A549 (cell line): ENCODE measurements around the gene FAM149B1. TPM values are rescaled to one million over a fixed set of nuclear protein-coding genes. Genes with fewer than 3 reads are reported as not detected.

Experiments
- ATAC-seq, 2 experiments: fragments of 200-7000 bp in 1 of 2; fragments of >200 bp in 1 of 2; cut with Nextera tagmentation in 1 of 2; cut with Tn5 transposase in 1 of 2; 3 replicates each; pipeline versions ENCODE4 v1.8.0 to v1.9.1; 2018 to 2020; ENCODE audit warnings: mild to moderate bottlenecking in 1 of 2, moderate library complexity in 1 of 2
- CTCF ChIA-PET: fragments of 300-600 bp; sonication (Branson Sonifier 250); formaldehyde crosslinking; extraction: SDS; loops from one replicate; lab custom pipeline; 2021; ENCODE audit warnings: antibody characterized with exemption, inconsistent platforms; lab: Yijun Ruan, JAX
- POLR2A ChIA-PET: fragments of 350-600 bp; formaldehyde crosslinking; extraction: SDS; loops from one replicate; lab custom pipeline; 2021; ENCODE audit warnings: antibody characterized with exemption, inconsistent platforms; lab: Yijun Ruan, JAX
- DNase-seq, 2 experiments: peaks; one replicate each; pipeline versions ENCODE4 v3.0.0 to v3.0.0-alpha.2; 2011 to 2016; ENCODE audit warnings: low read depth in 1 of 2, low spot score in 1 of 2
- FAIRE-seq: peaks from 2 replicates; lab custom pipeline; 2011; peaks lifted over from hg19 to GRCh38; lab: Jason Lieb, UNC
- H3K27ac ChIP-seq, 2 experiments: fragments of >200 bp; sonication (Bioruptor Twin); formaldehyde crosslinking; 3 replicates each; pipeline ENCODE4 v1.5.1; 2016 to 2017
- H3K4me1 ChIP-seq: fragments of >200 bp; sonication (Bioruptor Twin); formaldehyde crosslinking; 3 replicates; pipeline ENCODE4 v1.6.1; 2016
- H3K4me2 ChIP-seq: fragments of >200 bp; sonication (Bioruptor Twin); formaldehyde crosslinking; 3 replicates; pipeline ENCODE4 v1.6.1; 2016
- H3K4me3 ChIP-seq: fragments of >200 bp; sonication (Bioruptor Twin); formaldehyde crosslinking; 3 replicates; pipeline ENCODE4 v1.5.1; 2016
- H3K9me3 ChIP-seq: fragments of >200 bp; sonication (Bioruptor Twin); formaldehyde crosslinking; 3 replicates; pipeline ENCODE4 v1.6.1; 2016
- ATOH8 ChIP-seq: fragments of 250-450 bp; sonication (Bioruptor Pico); IDR thresholded peaks from 2 replicates; pipeline ENCODE4 v1.5.0; 2020; ENCODE audit warnings: low read depth, mild to moderate bottlenecking, moderate library complexity
- BCL3 ChIP-seq: fragments of >200 bp; sonication (Bioruptor Twin); formaldehyde crosslinking; IDR thresholded peaks from 3 replicates; pipeline ENCODE4 v1.6.1; 2016
- CBX8 ChIP-seq: fragments of 200-600 bp; sonication (generic); IDR thresholded peaks from 2 replicates; pipeline ENCODE4 v1.6.1; 2016
- CEBPB ChIP-seq, 2 experiments: fragments of >200 bp in 1 of 2; sonication (Bioruptor Twin) in 1 of 2; formaldehyde crosslinking in 1 of 2; IDR thresholded peaks; 2 replicates each; pipeline ENCODE4 v1.6.1; 2012 to 2016
- CHD4 ChIP-seq: fragments of 200-600 bp; sonication (generic); IDR thresholded peaks from 2 replicates; pipeline ENCODE4 v1.6.1; 2016; ENCODE audit warnings: antibody characterized with exemption, mild to moderate bottlenecking, borderline replicate concordance
- E2F6 ChIP-seq: IDR thresholded peaks from 2 replicates; pipeline ENCODE4 v1.6.1; 2012; ENCODE audit warnings: low read depth, borderline replicate concordance
- EP300 ChIP-seq, 2 experiments: fragments of >200 bp; sonication (Bioruptor Twin); formaldehyde crosslinking; IDR thresholded peaks; 2 replicates in 1 of 2; 3 replicates in 1 of 2; pipeline ENCODE4 v1.6.1; 2016 to 2017
- FOSB ChIP-seq: fragments of 250-450 bp; sonication (Bioruptor Pico); IDR thresholded peaks from 2 replicates; pipeline ENCODE4 v1.5.0; 2020; ENCODE audit warnings: mild to moderate bottlenecking, moderate library complexity
- GATA3 ChIP-seq: IDR thresholded peaks from 2 replicates; pipeline ENCODE4 v1.6.1; 2012; ENCODE audit warnings: borderline replicate concordance
- HOXA7 ChIP-seq: fragments of 250-450 bp; sonication (Bioruptor Pico); IDR thresholded peaks from 2 replicates; pipeline ENCODE4 v1.5.0; 2020; ENCODE audit warnings: mild to moderate bottlenecking, moderate library complexity
- HOXB13 ChIP-seq: fragments of 250-450 bp; sonication (Bioruptor Pico); IDR thresholded peaks from 2 replicates; pipeline ENCODE4 v1.5.0; 2020; ENCODE audit warnings: low read depth, mild to moderate bottlenecking, moderate library complexity
- JUN ChIP-seq, 2 experiments: fragments of >200 bp; sonication (Bioruptor Twin); formaldehyde crosslinking; IDR thresholded peaks; 2 replicates in 1 of 2; 3 replicates in 1 of 2; pipeline ENCODE4 v1.6.1; 2016 to 2017
- MAX ChIP-seq: IDR thresholded peaks from 2 replicates; pipeline ENCODE4 v1.6.1; 2012
- MYC ChIP-seq: IDR thresholded peaks from 2 replicates; pipeline ENCODE4 v1.6.1; 2012; ENCODE audit warnings: mild to moderate bottlenecking, inconsistent platforms, low read length, improper control_type of control experiment, borderline replicate concordance
- NPAS2 ChIP-seq: fragments of 250-450 bp; sonication (Bioruptor Pico); IDR thresholded peaks from 2 replicates; pipeline ENCODE4 v1.8.0; 2022; ENCODE audit warnings: mild to moderate bottlenecking, moderate library complexity, borderline replicate concordance
- PBX3 ChIP-seq: IDR thresholded peaks from 2 replicates; pipeline ENCODE4 v1.6.1; 2012
- PHF8 ChIP-seq: fragments of 200-600 bp; sonication (generic); IDR thresholded peaks from 2 replicates; pipeline ENCODE4 v1.6.1; 2016; ENCODE audit warnings: low read depth, mild to moderate bottlenecking, antibody characterized with exemption, moderate library complexity, borderline replicate concordance
- POLR2AphosphoS2 ChIP-seq: conservative IDR thresholded peaks from 2 replicates; pipeline ENCODE4 v1.6.1; 2012; ENCODE audit warnings: low read length, improper control_type of control experiment, inconsistent platforms
- RARB ChIP-seq: fragments of 250-450 bp; sonication (Bioruptor Pico); IDR thresholded peaks from 2 replicates; pipeline ENCODE4 v1.8.0; 2021; ENCODE audit warnings: mild to moderate bottlenecking, moderate library complexity
- RCOR1 ChIP-seq: fragments of 150-350 bp; IDR thresholded peaks from 2 replicates; pipeline ENCODE4 v1.6.1; 2014; ENCODE audit warnings: antibody characterized with exemption, low read length, low read depth
- REST ChIP-seq: fragments of 200-600 bp; sonication (generic); IDR thresholded peaks from 2 replicates; pipeline ENCODE4 v1.6.1; 2016; ENCODE audit warnings: antibody characterized with exemption, mild to moderate bottlenecking, moderate library complexity
- SREBF2 ChIP-seq: fragments of 450-650 bp; IDR thresholded peaks from 2 replicates; pipeline ENCODE4 v1.6.1; 2014; ENCODE audit warnings: mild to moderate bottlenecking, moderate library complexity
- TFCP2L1 ChIP-seq: fragments of 250-450 bp; sonication (Bioruptor Pico); IDR thresholded peaks from 2 replicates; pipeline ENCODE4 v1.5.0; 2021; ENCODE audit warnings: mild to moderate bottlenecking
- TP53 ChIP-seq: fragments of 250-450 bp; sonication (Bioruptor Pico); IDR thresholded peaks from 2 replicates; pipeline ENCODE4 v1.5.0; 2021; ENCODE audit warnings: mild to moderate bottlenecking, moderate library complexity
- ZNF302 ChIP-seq: fragments of 250-450 bp; sonication (Bioruptor Pico); IDR thresholded peaks from 2 replicates; pipeline ENCODE4 v1.9.0; 2021; ENCODE audit warnings: inconsistent platforms, mild to moderate bottlenecking, moderate library complexity
- ZSCAN20 ChIP-seq: fragments of 250-450 bp; sonication (Bioruptor Pico); IDR thresholded peaks from 2 replicates; pipeline ENCODE4 v1.8.0; 2022; ENCODE audit warnings: mild to moderate bottlenecking, moderate library complexity
- WGBS: methylation state at CpG from one replicate; pipeline ENCODE4 v1.1.6; 2017; ENCODE audit errors: missing lambda C conversion rate; 5-methylcytosine and 5-hydroxymethylcytosine counted together
- polyA plus RNA-seq, 4 experiments: library from polyadenylated mRNA; depleted of rRNA in 3 of 4; stranded (reverse); fragments of >200 nt; fragmentation: RNase III in 1 of 4; extraction: RNeasy Plus Mini Kit Qiagen cat#74134 plus additional on column Dnase treatment in 1 of 4; gene quantifications; 2 replicates in 3 of 4; 3 replicates in 1 of 4; pipeline ENCODE4 v1.2.3, GENCODE V29; 2011 to 2017

Gene FAM149B1
- polyA plus RNA-seq, 2 of the 4 experiments (the other 2 are of a cell fraction): 6.9 to 26.7 TPM

- POLR2A ChIA-PET: interaction anchor here (1.2 to 2.1 kb wide), 12 partner anchors 8 to 249 kb away, joined by 3 to 15 read pairs (median 6); partner anchors contain the start of genes ANXA7, CFAP70, ECD and FAM149B1
- ATAC-seq: no peak
- H3K27ac ChIP-seq: peak overlapping the region; percentile 88 to 89
- CTCF ChIA-PET: interaction anchor here (1.6 kb wide), 1 partner anchor 78 kb away, joined by 5 read pairs; no protein-coding TSS in a partner anchor
- peaks cover 33% of the 10 kb centered on the region for H3K4me1 ChIP-seq
- peak overlapping the region; percentile 87 for H3K4me2 ChIP-seq
- no peak for FAIRE-seq
- TF ChIP-seq EP300 (IDR thresholded peaks at IDR 0.05) (no peak), MAX (no peak), ZNF302 (CRISPR knock-in tag) (no peak), RARB (CRISPR knock-in tag) (no peak), NPAS2 (CRISPR knock-in tag) (no peak), FOSB (CRISPR knock-in tag) (no peak), HOXB13 (CRISPR knock-in tag) (no peak), REST (no peak), TP53 (CRISPR knock-in tag) (no peak), GATA3 (no peak), PBX3 (no peak), SREBF2 (no peak), PHF8 (no peak), CBX8 (no peak), RCOR1 (no peak), BCL3 (no peak), POLR2AphosphoS2 (no peak)
- no peak for DNase-seq
- peak overlapping the region; percentile 78 for H3K4me3 ChIP-seq
- H3K9me3 ChIP-seq: no peaks in the 10 kb centered on the region
- WGBS: 4% methylated on average over 8 of the region's 8 CpGs
Measured at GRCh38 chr10:73246322-73246645, 78.4 kb downstream of the FAM149B1 start.

GRCh38 chr10:73246646-73247508 lies 79.0 kb downstream of the FAM149B1 start, which contains the start of gene DNAJC9:
Gene DNAJC9, minus strand, starts transcription at chr10:73247255. Its CDS starts 66 bp downstream, at chr10:73247189.
- ChIA-PET POLR2A (interaction anchor here (0.6 to 2.1 kb wide), 20 partner anchors 9 to 379 kb away, joined by 3 to 15 read pairs (median 4); partner anchors contain the start of genes ANXA7, CFAP70, ECD and FAM149B1), CTCF (interaction anchor here (1.6 to 1.7 kb wide), 3 partner anchors 9 to 78 kb away, joined by 4 to 10 read pairs (median 5); no protein-coding TSS in a partner anchor)
- 2% methylated on average over 39 of the region's 78 CpGs for WGBS
- peaks cover 36% of the 10 kb centered on the region for H3K4me1 ChIP-seq
- H3K4me3 ChIP-seq: peak within 1 kb of the TSS; percentile 78
- peak; percentile 89 to 91 for ATAC-seq
- H3K27ac ChIP-seq: peak within 1 kb of the TSS; percentile 88 to 89
- peak; percentile 91 to 98 for DNase-seq
- H3K9me3 ChIP-seq: no peaks in the 10 kb centered on the region
- peak within 1 kb of the TSS; percentile 87 for H3K4me2 ChIP-seq
- FAIRE-seq: no peak
- TF ChIP-seq CHD4: no peak
- no peak for TF ChIP-seq ZSCAN20 (CRISPR knock-in tag)
- TF ChIP-seq E2F6: peak; percentile 51; the same call in 1 of the 2 replicates
- TF ChIP-seq CEBPB (IDR thresholded peaks at IDR 0.05): peak in 1 of 2 experiments; percentile 17; a peak in 1 of 4 replicates
- peak; percentile 40; the same call in 1 of the 2 replicates for TF ChIP-seq ATOH8
- TF ChIP-seq JUN (IDR thresholded peaks at IDR 0.05): peak; percentile 94 to 98
- TF ChIP-seq HOXA7 (CRISPR knock-in tag): peak; percentile 65; the same call in 1 of the 2 replicates
- TF ChIP-seq MYC: peak; percentile 94
- peak; percentile 85; the same call in 1 of the 2 replicates for TF ChIP-seq TFCP2L1
- TF ChIP-seq ZNF302 (CRISPR knock-in tag): no peak
